ENCODE measurements around the gene ANP32B. TPM values are rescaled to one million over a fixed set of nuclear protein-coding genes. Genes with fewer than 3 reads are reported as not detected.

ANP32B gene
- total and polyA plus RNA-seq, 11 donors, result 16.3 to 78.3 (median 57.8) TPM

DNA sequence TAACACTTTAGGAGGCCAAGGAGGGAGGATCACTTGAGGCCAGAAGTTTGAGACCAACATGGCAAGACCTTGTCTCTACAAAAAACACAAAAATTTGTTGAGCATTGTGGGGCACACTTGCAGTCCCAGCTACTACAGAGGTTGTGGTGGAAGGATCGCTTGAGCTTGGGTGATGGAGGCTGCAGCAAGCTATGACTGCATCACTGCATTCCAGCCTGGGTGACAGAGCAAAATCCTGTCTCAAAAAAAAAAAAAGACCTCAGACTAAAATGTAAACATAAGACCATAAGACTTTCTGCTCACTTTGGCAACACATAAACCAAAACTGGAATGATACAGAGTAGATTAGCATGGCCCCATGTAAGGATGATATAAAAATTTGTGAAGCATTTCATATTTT lies 48.8 kb downstream of the ANP32B start:
- H3K36me3 ChIP-seq, result no peaks in the 10 kb centered on the region
- no peak overlapping the region for H3K27ac ChIP-seq
- no peaks in the 10 kb centered on the region for H3K27me3 ChIP-seq
- ATAC-seq (no peak), DNase-seq (no peak)
- TF ChIP-seq, protein P1, sequence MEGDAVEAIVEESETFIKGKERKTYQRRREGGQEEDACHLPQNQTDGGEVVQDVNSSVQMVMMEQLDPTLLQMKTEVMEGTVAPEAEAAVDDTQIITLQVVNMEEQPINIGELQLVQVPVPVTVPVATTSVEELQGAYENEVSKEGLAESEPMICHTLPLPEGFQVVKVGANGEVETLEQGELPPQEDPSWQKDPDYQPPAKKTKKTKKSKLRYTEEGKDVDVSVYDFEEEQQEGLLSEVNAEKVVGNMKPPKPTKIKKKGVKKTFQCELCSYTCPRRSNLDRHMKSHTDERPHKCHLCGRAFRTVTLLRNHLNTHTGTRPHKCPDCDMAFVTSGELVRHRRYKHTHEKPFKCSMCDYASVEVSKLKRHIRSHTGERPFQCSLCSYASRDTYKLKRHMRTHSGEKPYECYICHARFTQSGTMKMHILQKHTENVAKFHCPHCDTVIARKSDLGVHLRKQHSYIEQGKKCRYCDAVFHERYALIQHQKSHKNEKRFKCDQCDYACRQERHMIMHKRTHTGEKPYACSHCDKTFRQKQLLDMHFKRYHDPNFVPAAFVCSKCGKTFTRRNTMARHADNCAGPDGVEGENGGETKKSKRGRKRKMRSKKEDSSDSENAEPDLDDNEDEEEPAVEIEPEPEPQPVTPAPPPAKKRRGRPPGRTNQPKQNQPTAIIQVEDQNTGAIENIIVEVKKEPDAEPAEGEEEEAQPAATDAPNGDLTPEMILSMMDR (IDR thresholded peaks at IDR 0.05), result no peak
- TF ChIP-seq POLR2A (IDR thresholded peaks at IDR 0.05), result no peak
- H3K4me3 ChIP-seq, result no peak overlapping the region
- no peaks in the 10 kb centered on the region for H3K9me3 ChIP-seq
- WGBS, 4 donors, result 81 to 93% (median 90%) methylated on average over 1 of the region's 1 CpG
- peaks cover 0 to 9% (median 5%) of the 10 kb centered on the region in 12 donors for H3K4me1 ChIP-seq
- intact Hi-C loops (cut with DNase I), result loop anchor here in 6 of 10 donors (2.0 to 10.0 kb wide), 5 partner anchors 40 to 110 kb away; partner anchors contain the start of genes TRMO (in 2 of the 6) and ANP32B (in 1 of the 6)

DNA sequence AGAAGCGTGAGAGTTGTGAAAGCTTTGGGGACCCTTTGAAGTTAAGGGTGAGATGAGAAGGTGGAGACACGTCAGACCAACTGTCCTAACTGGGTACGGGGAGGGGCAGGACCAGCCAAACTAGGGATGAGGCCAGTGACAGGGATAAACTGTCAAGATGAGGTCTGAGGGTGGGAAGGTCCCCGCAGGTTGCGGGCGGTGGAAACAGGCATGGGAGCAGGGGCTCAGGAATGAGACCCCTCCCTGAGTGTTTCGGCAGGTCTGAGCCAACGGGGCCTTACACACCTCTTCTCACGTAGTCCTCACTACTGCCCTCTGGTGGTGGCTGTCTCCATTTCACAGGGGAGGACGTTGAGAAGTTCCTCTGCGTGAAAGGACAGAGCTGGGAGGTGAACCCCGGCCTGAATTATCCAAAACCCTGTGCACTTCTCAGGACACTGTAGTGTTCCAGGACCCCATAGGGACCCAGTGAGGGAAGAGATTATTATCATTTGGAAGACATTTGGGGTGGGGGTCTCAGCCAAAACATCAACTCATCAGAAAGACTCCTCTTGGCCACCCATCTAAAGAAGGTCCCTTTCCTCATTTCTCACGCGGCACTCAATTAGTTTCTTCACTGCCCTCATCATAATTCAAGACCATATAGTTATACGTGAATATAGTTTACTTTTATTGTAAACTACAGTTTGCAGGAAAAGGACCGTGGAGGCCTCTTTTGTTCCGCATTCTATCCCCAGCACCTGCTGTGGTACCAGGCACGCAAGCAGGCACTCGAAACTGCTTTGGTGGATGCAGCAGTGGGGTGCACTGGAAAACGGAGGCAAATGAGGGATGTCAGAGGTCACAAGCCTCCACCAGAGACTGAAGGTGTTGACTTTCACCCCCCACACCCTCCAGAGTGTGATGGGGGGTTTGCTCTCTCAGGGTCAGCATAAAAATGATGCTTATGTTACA lies 51.7 kb downstream of the ANP32B start:
- peaks cover 0 to 22% (median 13%) of the 10 kb centered on the region in 12 donors for H3K4me1 ChIP-seq
- no peaks in the 10 kb centered on the region for H3K9me3 ChIP-seq
- no peak overlapping the region for H3K27ac ChIP-seq
- TF ChIP-seq, protein P1 (IDR thresholded peaks at IDR 0.05), result peak; percentile 72 to 92 (median 86)
- no peak for TF ChIP-seq POLR2A (IDR thresholded peaks at IDR 0.05)
- H3K4me3 ChIP-seq, result peak overlapping the region in 6 of 12 donors; percentile 15 to 31 (median 30)
- intact Hi-C loops (cut with DNase I), result loop anchor here in 9 of 10 donors (1.0 to 10.0 kb wide), 9 partner anchors 43 to 113 kb away; partner anchors contain the start of genes TRMO (in 5 of the 9) and ANP32B (in 4 of the 9)
- peak; percentile 70 to 91 (median 88) for ATAC-seq
- H3K27me3 ChIP-seq, result no peaks in the 10 kb centered on the region
- peak; percentile 81 to 88 (median 83) for DNase-seq
- no peaks in the 10 kb centered on the region for H3K36me3 ChIP-seq
- 39 to 47% (median 43%) methylated on average over 18 to 20 of the region's 20 CpGs for WGBS, 4 donors

DNA sequence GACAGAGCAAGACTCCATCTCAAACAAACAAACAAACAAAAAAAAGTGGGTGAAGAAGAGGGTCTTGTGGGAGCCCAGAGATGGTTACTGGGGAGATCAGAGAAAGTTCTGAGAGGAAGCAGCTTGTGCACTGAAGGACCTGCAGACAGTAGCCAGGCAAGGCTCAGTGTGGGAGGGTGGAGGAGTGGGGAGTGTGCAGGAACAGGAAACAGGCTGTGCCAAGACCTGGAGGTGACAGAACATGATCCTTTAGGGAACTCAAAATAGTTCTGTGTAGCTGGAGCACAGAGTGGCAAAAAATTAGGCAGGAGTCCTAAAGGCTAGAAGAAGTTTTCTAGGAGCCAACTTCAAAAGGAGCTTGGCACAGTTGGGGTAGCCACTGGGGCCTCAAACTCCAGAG lies 54.2 kb downstream of the ANP32B start:
- intact Hi-C loops (cut with DNase I), result loop anchor here in 1 of 10 donors (10.0 kb wide), 1 partner anchor 53 kb away; the partner anchor contains the start of gene ANP32B
- peak; percentile 61 to 92 (median 88) for ATAC-seq

More for the DNA sequence above, 54.2 kb downstream of the ANP32B start:
- peak in 4 of 5 donors; percentile 46 to 73 (median 57) for DNase-seq
- no peak for TF ChIP-seq POLR2A (IDR thresholded peaks at IDR 0.05)
- TF ChIP-seq, protein P1 (IDR thresholded peaks at IDR 0.05), result no peak
- H3K9me3 ChIP-seq, result no peaks in the 10 kb centered on the region
- H3K27ac ChIP-seq, result peak overlapping the region in 10 of 12 donors; percentile 21 to 74 (median 52)
- H3K27me3 ChIP-seq, result no peaks in the 10 kb centered on the region
- no peaks in the 10 kb centered on the region for H3K36me3 ChIP-seq
- no peak overlapping the region for H3K4me3 ChIP-seq
- peaks cover 0 to 22% (median 13%) of the 10 kb centered on the region in 12 donors for H3K4me1 ChIP-seq

Data from heart left ventricle (tissue), 16 donors.